Measurements from ENCODE around the gene MRGPRX1.
"Not testable (repeated sequence)": the region's sequence is repeated elsewhere in the genome, so short reads cannot be mapped to it uniquely, and the experiment has no call there.

The MRGPRX1 gene

GRCh38 chr11:18907391-18907790, 31.8 kb downstream of the MRGPRX1 start:
- H3K27ac ChIP-seq = no peak overlapping the region
- TF ChIP-seq CTCF (conservative IDR thresholded peaks at IDR 0.05) = no peak

GRCh38 chr11:18900637-18901036, 38.6 kb downstream of the MRGPRX1 start:
- peak overlapping the region; percentile 88 for H3K27ac ChIP-seq

GRCh38 chr11:18900151-18900611, 39.0 kb downstream of the MRGPRX1 start:
- H3K27ac ChIP-seq = peak overlapping the region; percentile 88

GRCh38 chr11:18891712-18892111, 47.5 kb downstream of the MRGPRX1 start:
- not testable (repeated sequence) for H3K27ac ChIP-seq

GRCh38 chr11:18890615-18891014, 48.6 kb downstream of the MRGPRX1 start:
- H3K27ac ChIP-seq = no peak overlapping the region
- no peak; the same call in 1 of the 2 replicates for TF ChIP-seq CTCF (conservative IDR thresholded peaks at IDR 0.05)
